ENCODE results near the gene CD81. TPM values are rescaled to one million over a fixed set of nuclear protein-coding genes. Genes with fewer than 3 reads are reported as not detected.

Gene CD81
- total RNA-seq, 1 experiment from 2014 or later: 237 TPM

DNA sequence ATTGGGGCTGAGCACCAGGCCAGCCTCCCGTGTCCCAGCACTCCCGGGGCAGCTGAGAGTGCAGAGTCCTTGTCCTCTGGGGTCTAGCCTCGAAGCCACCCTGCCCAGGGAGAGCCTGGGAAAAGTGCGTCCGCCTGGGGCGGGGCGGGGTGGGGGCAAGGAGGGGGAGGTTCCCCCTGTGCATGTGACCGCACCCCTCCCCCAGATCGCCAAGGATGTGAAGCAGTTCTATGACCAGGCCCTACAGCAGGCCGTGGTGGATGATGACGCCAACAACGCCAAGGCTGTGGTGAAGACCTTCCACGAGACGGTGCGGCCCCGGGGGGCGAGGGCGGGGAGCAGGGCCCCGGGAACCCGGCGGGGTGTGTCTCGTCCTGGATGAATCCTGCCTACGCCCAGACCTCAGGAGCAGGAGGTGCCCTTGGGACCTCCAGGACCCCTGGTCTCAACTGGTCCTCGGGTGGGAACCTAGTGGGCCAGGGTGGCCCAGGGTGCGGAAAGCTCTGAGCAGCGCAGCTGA, 18.2 kb downstream of the CD81 start (continued):
- TF ChIP-seq, protein P1, sequence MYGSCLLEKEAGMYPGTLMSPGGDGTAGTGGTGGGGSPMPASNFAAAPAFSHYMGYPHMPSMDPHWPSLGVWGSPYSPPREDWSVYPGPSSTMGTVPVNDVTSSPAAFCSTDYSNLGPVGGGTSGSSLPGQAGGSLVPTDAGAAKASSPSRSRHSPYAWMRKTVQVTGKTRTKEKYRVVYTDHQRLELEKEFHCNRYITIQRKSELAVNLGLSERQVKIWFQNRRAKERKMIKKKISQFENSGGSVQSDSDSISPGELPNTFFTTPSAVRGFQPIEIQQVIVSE (CRISPR knock-in tag; IDR thresholded peaks at IDR 0.05; ENCODE audit: borderline replicate concordance): no peak
- TF ChIP-seq FOXK1 (CRISPR knock-in tag; IDR thresholded peaks at IDR 0.05) (no peak), SP1 (CRISPR knock-in tag; conservative IDR thresholded peaks at IDR 0.05) (no peak)
- TF ChIP-seq, protein P2, sequence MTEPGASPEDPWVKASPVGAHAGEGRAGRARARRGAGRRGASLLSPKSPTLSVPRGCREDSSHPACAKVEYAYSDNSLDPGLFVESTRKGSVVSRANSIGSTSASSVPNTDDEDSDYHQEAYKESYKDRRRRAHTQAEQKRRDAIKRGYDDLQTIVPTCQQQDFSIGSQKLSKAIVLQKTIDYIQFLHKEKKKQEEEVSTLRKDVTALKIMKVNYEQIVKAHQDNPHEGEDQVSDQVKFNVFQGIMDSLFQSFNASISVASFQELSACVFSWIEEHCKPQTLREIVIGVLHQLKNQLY (CRISPR knock-in tag; IDR thresholded peaks at IDR 0.05): no peak

DNA sequence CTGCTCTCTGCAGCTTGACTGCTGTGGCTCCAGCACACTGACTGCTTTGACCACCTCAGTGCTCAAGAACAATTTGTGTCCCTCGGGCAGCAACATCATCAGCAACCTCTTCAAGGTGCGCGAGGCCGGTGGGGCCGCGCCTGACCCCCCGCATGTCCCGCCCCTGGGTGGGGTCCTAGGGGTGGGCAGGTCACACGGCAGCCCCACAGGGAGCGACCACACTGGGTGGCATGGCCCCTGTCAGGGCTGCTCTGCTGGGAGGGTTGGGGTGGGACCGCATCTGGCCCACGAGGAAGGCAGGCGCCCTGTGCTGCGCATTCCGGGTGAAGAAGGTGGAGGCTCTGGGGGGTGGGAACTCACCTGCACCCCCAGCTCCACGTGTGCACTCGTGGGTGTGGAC, 18.7 kb downstream of the CD81 start:
- no peak for ATAC-seq
- no peak for DNase-seq (ENCODE audit: low spot score)
- Mint-ChIP-seq H3K27me3 (ENCODE audit: low read depth) (no peaks in the 10 kb centered on the region), H3K4me1 (0 out of 2 replicates have a peak, but pooled peaks cover 2% of the 10 kb centered on the region), H3K27ac (no peak overlapping the region), H3K4me3 (no peak overlapping the region), H3K36me3 (peaks cover 9% of the 10 kb centered on the region), H3K9me3 (no peaks in the 10 kb centered on the region)
- TF ChIP-seq TCF7 (CRISPR knock-in tag; IDR thresholded peaks at IDR 0.05; ENCODE audit: low read depth): no peak
- TF ChIP-seq, protein P3, sequence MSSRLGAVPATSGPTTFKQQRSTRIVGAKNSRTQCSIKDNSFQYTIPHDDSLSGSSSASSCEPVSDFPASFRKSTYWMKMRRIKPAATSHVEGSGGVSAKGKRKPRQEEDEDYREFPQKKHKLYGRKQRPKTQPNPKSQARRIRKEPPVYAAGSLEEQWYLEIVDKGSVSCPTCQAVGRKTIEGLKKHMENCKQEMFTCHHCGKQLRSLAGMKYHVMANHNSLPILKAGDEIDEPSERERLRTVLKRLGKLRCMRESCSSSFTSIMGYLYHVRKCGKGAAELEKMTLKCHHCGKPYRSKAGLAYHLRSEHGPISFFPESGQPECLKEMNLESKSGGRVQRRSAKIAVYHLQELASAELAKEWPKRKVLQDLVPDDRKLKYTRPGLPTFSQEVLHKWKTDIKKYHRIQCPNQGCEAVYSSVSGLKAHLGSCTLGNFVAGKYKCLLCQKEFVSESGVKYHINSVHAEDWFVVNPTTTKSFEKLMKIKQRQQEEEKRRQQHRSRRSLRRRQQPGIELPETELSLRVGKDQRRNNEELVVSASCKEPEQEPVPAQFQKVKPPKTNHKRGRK (CRISPR knock-in tag; IDR thresholded peaks at IDR 0.05; ENCODE audit: borderline replicate concordance): no peak
- TF ChIP-seq RELA (CRISPR knock-in tag; IDR thresholded peaks at IDR 0.05; ENCODE audit: borderline replicate concordance): no peak
- TF ChIP-seq ZNF232 (CRISPR knock-in tag; IDR thresholded peaks at IDR 0.05): no peak
- no peak for TF ChIP-seq TEAD4 (CRISPR knock-in tag; IDR thresholded peaks at IDR 0.05)
- no peak for TF ChIP-seq NR2C2 (CRISPR knock-in tag; IDR thresholded peaks at IDR 0.05)
- TF ChIP-seq, protein P4, sequence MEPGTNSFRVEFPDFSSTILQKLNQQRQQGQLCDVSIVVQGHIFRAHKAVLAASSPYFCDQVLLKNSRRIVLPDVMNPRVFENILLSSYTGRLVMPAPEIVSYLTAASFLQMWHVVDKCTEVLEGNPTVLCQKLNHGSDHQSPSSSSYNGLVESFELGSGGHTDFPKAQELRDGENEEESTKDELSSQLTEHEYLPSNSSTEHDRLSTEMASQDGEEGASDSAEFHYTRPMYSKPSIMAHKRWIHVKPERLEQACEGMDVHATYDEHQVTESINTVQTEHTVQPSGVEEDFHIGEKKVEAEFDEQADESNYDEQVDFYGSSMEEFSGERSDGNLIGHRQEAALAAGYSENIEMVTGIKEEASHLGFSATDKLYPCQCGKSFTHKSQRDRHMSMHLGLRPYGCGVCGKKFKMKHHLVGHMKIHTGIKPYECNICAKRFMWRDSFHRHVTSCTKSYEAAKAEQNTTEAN (CRISPR knock-in tag; IDR thresholded peaks at IDR 0.05): no peak
- no peak for TF ChIP-seq ZNF671 (CRISPR knock-in tag; IDR thresholded peaks at IDR 0.05)
- TF ChIP-seq, protein P5, sequence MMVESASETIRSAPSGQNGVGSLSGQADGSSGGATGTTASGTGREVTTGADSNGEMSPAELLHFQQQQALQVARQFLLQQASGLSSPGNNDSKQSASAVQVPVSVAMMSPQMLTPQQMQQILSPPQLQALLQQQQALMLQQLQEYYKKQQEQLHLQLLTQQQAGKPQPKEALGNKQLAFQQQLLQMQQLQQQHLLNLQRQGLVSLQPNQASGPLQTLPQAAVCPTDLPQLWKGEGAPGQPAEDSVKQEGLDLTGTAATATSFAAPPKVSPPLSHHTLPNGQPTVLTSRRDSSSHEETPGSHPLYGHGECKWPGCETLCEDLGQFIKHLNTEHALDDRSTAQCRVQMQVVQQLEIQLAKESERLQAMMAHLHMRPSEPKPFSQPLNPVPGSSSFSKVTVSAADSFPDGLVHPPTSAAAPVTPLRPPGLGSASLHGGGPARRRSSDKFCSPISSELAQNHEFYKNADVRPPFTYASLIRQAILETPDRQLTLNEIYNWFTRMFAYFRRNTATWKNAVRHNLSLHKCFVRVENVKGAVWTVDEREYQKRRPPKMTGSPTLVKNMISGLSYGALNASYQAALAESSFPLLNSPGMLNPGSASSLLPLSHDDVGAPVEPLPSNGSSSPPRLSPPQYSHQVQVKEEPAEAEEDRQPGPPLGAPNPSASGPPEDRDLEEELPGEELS (CRISPR knock-in tag; IDR thresholded peaks at IDR 0.05): no peak
- TF ChIP-seq, protein P6, sequence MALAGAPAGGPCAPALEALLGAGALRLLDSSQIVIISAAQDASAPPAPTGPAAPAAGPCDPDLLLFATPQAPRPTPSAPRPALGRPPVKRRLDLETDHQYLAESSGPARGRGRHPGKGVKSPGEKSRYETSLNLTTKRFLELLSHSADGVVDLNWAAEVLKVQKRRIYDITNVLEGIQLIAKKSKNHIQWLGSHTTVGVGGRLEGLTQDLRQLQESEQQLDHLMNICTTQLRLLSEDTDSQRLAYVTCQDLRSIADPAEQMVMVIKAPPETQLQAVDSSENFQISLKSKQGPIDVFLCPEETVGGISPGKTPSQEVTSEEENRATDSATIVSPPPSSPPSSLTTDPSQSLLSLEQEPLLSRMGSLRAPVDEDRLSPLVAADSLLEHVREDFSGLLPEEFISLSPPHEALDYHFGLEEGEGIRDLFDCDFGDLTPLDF (CRISPR knock-in tag; IDR thresholded peaks at IDR 0.05): no peak
- TF ChIP-seq, protein P1 (CRISPR knock-in tag; IDR thresholded peaks at IDR 0.05; ENCODE audit: borderline replicate concordance): no peak
- no peak for TF ChIP-seq HMGA2 (CRISPR knock-in tag; IDR thresholded peaks at IDR 0.05)
- TF ChIP-seq, protein P7, sequence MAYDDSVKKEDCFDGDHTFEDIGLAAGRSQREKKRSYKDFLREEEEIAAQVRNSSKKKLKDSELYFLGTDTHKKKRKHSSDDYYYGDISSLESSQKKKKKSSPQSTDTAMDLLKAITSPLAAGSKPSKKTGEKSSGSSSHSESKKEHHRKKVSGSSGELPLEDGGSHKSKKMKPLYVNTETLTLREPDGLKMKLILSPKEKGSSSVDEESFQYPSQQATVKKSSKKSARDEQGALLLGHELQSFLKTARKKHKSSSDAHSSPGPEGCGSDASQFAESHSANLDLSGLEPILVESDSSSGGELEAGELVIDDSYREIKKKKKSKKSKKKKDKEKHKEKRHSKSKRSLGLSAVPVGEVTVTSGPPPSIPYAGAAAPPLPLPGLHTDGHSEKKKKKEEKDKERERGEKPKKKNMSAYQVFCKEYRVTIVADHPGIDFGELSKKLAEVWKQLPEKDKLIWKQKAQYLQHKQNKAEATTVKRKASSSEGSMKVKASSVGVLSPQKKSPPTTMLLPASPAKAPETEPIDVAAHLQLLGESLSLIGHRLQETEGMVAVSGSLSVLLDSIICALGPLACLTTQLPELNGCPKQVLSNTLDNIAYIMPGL (CRISPR knock-in tag; IDR thresholded peaks at IDR 0.05): no peak
- no peak for TF ChIP-seq ZNF138 (CRISPR knock-in tag; conservative IDR thresholded peaks at IDR 0.05)
- TF ChIP-seq, protein P2 (CRISPR knock-in tag; IDR thresholded peaks at IDR 0.05): no peak
- TF ChIP-seq TP53 (CRISPR knock-in tag; IDR thresholded peaks at IDR 0.05): no peak
- no peak for TF ChIP-seq NFYB (CRISPR knock-in tag; conservative IDR thresholded peaks at IDR 0.05; ENCODE audit: low read depth)
- TF ChIP-seq, protein P8, sequence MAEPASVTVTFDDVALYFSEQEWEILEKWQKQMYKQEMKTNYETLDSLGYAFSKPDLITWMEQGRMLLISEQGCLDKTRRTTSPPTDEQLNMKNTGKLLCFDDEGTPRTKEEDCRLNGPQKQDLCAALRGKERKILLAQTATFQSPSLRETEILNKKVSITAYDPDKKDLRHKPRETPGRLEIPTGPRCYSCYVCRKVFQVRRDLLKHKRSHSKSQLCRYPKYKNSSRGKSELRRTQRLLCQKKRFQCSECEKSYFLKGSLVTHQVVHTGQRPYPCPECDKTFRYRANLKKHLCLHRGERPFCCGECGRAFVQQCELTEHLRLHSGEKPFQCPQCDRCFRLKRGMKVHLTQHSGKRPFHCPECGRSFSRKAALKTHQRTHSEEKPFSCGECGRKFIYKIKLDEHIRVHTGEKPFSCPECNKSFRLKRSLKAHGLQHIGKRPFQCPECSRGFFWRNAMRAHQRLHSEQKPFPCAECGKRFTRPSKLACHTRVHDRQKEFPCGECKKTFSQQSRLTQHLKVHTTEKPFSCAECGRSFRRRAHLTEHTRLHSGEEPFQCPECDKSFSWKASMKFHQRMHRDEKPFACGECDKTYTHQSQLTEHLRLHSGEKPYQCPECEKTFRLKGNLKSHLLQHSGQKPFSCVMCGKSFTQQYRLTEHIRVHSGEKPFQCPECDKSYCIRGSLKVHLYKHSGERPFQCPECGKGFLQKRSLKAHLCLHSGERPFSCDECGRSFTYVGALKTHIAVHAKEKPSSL (CRISPR knock-in tag; conservative IDR thresholded peaks at IDR 0.05): no peak
- CTCF ChIA-PET: no interaction called here
- POLR2A ChIA-PET: no interaction called here

Data from WTC11 (cell line).